Measurements from ENCODE around the gene CPA4.
A peak's percentile ranks its signal among the peaks of the same experiment; 100 is the strongest.
"Not testable (repeated sequence)": the region's sequence is repeated elsewhere in the genome, so short reads cannot be mapped to it uniquely, and the experiment has no call there.

The CPA4 gene

GRCh38 chr7:130303551-130303950 lies 10.6 kb downstream of the CPA4 start:
- no peak for DNase-seq

- DNase-seq = no peak
Observed at GRCh38 chr7:130303982-130304381, 11.0 kb downstream of the CPA4 start.

- DNase-seq = no peak
Observed at GRCh38 chr7:130304878-130305277, 11.9 kb downstream of the CPA4 start.

GRCh38 chr7:130305433-130306042 lies 12.6 kb downstream of the CPA4 start:
- DNase-seq = no peak

- no peak for DNase-seq
Observed at GRCh38 chr7:130309986-130310385, 17.0 kb downstream of the CPA4 start.

GRCh38 chr7:130314305-130314704 lies 21.3 kb downstream of the CPA4 start:
- DNase-seq = no peak

GRCh38 chr7:130319541-130319940 lies 26.6 kb downstream of the CPA4 start:
- DNase-seq = no peak

GRCh38 chr7:130321542-130322229 lies 28.7 kb downstream of the CPA4 start:
- not testable (repeated sequence) for DNase-seq

- DNase-seq = no peak
Observed at GRCh38 chr7:130322615-130323014, 29.7 kb downstream of the CPA4 start.

- DNase-seq = no peak
Observed at GRCh38 chr7:130324306-130324943, 31.5 kb downstream of the CPA4 start.

GRCh38 chr7:130329681-130330080 lies 36.7 kb downstream of the CPA4 start:
- DNase-seq = no peak

- no peak for DNase-seq
Observed at GRCh38 chr7:130332259-130333053, 39.5 kb downstream of the CPA4 start.

GRCh38 chr7:130333832-130334231 lies 40.9 kb downstream of the CPA4 start:
- DNase-seq = no peak

- DNase-seq = no peak
Observed at GRCh38 chr7:130334274-130334673, 41.3 kb downstream of the CPA4 start.

- no peak for DNase-seq
Observed at GRCh38 chr7:130337410-130337971, 44.5 kb downstream of the CPA4 start.

- no peak for DNase-seq
Observed at GRCh38 chr7:130338233-130338632, 45.3 kb downstream of the CPA4 start.

GRCh38 chr7:130341882-130342281 lies 48.9 kb downstream of the CPA4 start:
- no peak for DNase-seq

GRCh38 chr7:130342701-130343380 lies 49.9 kb downstream of the CPA4 start:
- DNase-seq = no peak

- DNase-seq = no peak
Observed at GRCh38 chr7:130344271-130344866, 51.4 kb downstream of the CPA4 start, which contains the start of gene CPA5. Gene CPA5 (plus strand): TSS chr7:130344816. CDS start chr7:130346486, 1,670 bp downstream.

- DNase-seq = peak; percentile 36
Observed at GRCh38 chr7:130345136-130345535, 52.2 kb downstream of the CPA4 start.

GRCh38 chr7:130345725-130346124 lies 52.8 kb downstream of the CPA4 start:
- no peak for DNase-seq

All from NCI-H1436 (cell line).